Subcutaneous adipose tissue (tissue), 4 donors: ENCODE measurements around the gene TRAF3IP3. TPM values are rescaled to one million over a fixed set of nuclear protein-coding genes. Genes with fewer than 3 reads are reported as not detected.

Experiments used
- total RNA-seq, 4 donors: library from RNA; depleted of rRNA; stranded (reverse); fragments of >200 nt; gene quantifications; one replicate each; pipeline ENCODE4 v1.1.0, GENCODE V29; 2016
- TF ChIP-seq, protein P1 (sequence below): fragments of 450-650 bp; IDR thresholded peaks from one replicate; pipeline ENCODE4 v1.5.1; 2016; ENCODE audit warnings: low read depth, mild to moderate bottlenecking, control low read depth, antibody characterized with exemption, moderate library complexity

TRAF3IP3 gene
- total RNA-seq, 4 donors from 2014 or later: 0.94 to 10.7 (median 3.1) TPM

DNA sequence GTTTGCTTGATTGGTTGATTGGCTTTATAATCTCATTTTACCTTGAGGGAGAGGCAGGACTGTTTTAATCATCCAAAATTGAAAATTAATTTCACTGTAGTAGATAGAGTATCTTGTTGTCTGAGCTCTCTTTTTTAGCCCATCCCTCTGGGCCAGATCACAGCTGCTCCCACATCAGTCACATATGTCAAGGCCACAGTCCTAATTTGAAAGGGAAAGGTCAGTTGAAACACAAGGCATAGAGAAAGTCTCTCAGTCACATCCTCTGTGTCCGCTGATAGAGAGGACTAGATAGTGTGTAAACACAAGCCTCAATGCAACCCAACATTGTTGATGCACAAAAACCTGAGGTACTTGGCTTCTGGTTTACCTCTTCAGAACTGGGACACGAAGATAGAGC, 21.7 kb downstream of the TRAF3IP3 start:
- TF ChIP-seq, protein P1, sequence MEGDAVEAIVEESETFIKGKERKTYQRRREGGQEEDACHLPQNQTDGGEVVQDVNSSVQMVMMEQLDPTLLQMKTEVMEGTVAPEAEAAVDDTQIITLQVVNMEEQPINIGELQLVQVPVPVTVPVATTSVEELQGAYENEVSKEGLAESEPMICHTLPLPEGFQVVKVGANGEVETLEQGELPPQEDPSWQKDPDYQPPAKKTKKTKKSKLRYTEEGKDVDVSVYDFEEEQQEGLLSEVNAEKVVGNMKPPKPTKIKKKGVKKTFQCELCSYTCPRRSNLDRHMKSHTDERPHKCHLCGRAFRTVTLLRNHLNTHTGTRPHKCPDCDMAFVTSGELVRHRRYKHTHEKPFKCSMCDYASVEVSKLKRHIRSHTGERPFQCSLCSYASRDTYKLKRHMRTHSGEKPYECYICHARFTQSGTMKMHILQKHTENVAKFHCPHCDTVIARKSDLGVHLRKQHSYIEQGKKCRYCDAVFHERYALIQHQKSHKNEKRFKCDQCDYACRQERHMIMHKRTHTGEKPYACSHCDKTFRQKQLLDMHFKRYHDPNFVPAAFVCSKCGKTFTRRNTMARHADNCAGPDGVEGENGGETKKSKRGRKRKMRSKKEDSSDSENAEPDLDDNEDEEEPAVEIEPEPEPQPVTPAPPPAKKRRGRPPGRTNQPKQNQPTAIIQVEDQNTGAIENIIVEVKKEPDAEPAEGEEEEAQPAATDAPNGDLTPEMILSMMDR: no peak

DNA sequence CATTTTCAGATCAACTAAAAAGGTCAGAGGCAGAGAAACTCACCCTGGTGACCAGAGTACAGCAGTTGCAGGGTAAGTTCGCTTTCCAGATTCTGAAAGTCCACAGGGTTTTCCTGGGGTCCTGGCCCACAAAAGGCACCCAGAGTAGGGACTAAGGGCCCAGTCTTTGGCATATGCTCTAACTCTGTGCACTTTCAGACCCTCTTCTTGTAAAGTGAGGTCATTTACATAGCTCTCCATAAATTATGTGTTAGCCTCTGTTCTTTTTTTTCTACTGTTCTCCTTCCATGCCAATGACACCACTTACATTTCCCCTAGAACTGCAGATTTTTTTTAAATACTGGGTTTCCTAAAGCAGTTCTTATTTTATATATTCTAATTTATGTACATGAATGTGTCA, 22.2 kb downstream of the TRAF3IP3 start:
- TF ChIP-seq, protein P1: no peak

DNA sequence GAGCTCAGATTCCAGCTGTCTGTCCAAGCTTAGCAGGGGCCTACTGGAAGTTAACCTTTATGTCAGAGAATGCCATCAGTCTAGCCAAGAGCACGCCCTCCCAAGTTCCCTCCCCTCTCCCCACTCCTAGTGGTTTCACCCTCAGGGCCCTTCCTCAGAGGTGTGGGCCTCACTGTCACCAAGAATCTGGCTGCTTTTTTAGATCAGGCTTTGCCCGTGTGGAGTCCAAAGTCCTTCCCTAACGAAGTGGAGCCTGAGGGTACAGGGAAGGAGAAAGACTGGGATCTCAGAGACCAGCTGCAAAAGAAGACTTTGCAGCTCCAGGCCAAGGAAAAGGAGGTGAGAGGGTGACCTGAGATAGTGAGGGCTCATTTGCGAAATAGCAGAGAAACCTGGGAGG, 24.4 kb downstream of the TRAF3IP3 start:
- TF ChIP-seq, protein P1: no peak

DNA sequence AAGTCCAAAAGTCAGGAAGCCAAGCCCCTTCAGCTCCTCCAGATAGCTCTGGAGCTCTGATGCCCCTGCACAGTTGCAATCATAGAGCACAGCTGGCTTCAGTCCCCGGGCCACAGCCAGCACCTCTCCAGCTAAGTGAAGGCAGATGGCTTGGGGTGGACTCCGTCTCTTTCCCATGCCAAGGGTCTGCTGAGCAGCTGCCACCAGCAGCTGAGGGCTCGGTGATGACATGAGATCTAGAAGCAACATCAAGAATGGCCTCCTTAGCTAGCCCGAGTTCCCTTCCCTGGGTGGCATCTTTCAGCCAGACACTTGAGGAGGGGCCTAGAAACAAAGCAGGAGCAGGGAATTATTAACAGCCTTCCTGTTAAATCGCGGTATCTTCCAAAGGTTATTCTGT, 27.5 kb downstream of the TRAF3IP3 start:
- TF ChIP-seq, protein P1: no peak

DNA sequence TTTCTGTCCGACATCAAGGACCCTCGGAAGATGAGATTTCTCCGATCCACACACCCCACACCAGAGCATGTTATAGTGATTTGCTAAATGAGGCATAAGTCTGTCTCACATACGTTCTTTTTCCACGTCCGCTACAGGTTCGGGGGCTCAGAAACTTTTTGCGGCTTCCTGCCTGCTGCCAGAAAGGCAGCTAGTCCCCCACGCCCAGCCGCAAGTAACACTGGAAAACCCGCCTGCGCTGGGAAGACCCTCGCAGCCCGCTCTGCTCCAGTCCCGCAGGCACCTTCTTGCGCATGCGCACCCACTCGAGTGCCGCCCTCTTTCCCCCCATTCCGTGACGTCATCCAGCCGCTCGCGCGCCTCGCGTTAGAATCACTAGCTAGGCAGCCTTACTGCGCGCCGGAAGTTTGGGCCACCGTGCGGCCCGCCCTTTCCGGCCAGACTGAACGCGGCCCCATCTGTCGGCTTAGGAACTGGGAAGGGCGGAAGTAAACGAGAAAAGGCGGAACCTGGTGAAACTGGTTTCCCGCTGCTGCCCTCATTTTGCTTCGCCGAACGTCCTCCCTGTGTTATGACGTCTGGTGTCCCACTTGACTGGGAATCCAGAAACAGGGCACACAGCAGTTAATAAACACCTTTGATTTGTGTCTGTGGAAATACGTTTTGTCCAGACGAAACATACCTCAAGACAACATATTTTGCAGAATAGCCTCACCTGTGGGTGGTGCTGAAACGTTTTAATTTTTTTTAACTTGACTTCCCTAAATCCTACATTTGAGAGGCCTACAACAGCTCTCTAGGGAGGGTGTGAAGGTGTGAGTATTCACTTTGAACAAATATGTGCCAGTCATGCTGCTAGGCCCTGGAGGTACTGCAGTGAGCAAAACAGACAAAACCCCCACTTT, 28.7 kb downstream of the TRAF3IP3 start, which contains the start of gene C1orf74:
Gene C1orf74 (minus strand): TSS at position 295 of the 905 bp plus-strand sequence. CDS start 925 bp downstream, outside the sequence.
- TF ChIP-seq, protein P1: no peak

DNA sequence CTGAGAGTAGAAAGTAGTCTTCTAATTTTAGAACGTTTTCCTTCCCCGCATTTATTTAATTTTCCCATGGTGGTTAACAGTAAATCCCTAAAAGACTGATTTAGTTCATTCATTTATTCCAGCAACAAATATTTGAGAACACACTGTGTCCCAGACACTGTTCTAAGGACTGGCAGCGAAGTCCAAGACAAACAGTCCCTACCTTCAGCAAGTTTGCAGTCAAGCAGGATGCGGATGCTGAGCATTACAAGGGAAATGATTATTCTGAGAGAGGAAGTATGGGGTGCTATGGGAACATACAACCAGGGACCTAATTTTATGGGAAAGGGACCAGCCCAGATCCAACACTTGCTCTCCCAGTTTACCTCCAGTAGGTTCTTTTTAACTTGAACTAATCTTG, 29.7 kb downstream of the TRAF3IP3 start:
- TF ChIP-seq, protein P1: no peak

DNA sequence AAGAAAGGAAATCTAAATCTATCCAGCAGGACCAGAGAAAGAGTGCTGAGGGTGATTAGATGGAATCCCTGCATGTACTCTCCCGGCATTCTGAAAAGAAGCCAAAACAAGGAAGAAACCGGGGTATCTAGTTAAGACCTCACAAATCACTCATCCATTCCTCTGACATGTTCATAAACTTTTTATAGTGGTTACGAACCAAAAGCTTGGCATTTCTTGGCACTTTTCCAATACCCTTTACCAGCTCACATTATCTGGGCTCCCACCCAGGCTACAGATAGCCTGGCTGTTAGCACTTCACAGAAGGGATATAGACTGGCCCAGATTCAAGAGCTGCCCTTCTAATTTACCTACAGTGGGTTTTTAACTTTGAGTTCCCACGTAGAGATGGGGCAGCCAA, 30.3 kb downstream of the TRAF3IP3 start:
- TF ChIP-seq, protein P1: no peak
